ENCODE results near the gene CLK4. TPM values are rescaled to one million over a fixed set of nuclear protein-coding genes. Genes with fewer than 3 reads are reported as not detected.

The CLK4 gene
- total RNA-seq (37.8 TPM), polyA plus RNA-seq (ENCODE audit: insufficient read depth, low read depth, low replicate concordance) (15.4 TPM)
- long read RNA-seq, donor 1, partial matches to known transcripts, result 0 of 6 reads
- long read RNA-seq, donor 1, other reads (novel, unspliced or antisense), result 0 of 6 reads
- long read RNA-seq, donor 2, partial matches to known transcripts, result 0 of 5 reads
- long read RNA-seq, donor 2, other reads (novel, unspliced or antisense), result 0 of 5 reads
- long read RNA-seq, donor 3, transcript CLK4-208 (2 exons, 1,690 nt), result major isoform, 5 of 23 reads
- long read RNA-seq, donor 3, partial matches to known transcripts, result 6 of 23 reads
- long read RNA-seq, donor 3, other reads (novel, unspliced or antisense), result 7 of 23 reads
- long read RNA-seq, donor 4, partial matches to known transcripts, result 0 of 5 reads
- long read RNA-seq, donor 4, other reads (novel, unspliced or antisense), result 0 of 5 reads
- long read RNA-seq, donor 5, partial matches to known transcripts, result 0 of 1 reads
- long read RNA-seq, donor 5, other reads (novel, unspliced or antisense), result 0 of 1 reads
- long read RNA-seq, donor 6, partial matches to known transcripts, result 0 of 8 reads
- long read RNA-seq, donor 6, other reads (novel, unspliced or antisense), result 0 of 8 reads
- long read RNA-seq, donor 7, transcript CLK4-208 (2 exons, 1,690 nt), result major isoform, 6 of 25 reads
- long read RNA-seq, donor 7, partial matches to known transcripts, result 7 of 25 reads
- long read RNA-seq, donor 7, other reads (novel, unspliced or antisense), result 9 of 25 reads
- long read RNA-seq, donor 8, partial matches to known transcripts, result 6 of 12 reads
- long read RNA-seq, donor 8, other reads (novel, unspliced or antisense), result 0 of 12 reads
- long read RNA-seq, donor 9, partial matches to known transcripts, result 0 of 1 reads
- long read RNA-seq, donor 9, other reads (novel, unspliced or antisense), result 0 of 1 reads
- long read RNA-seq, donor 10, partial matches to known transcripts, result 0 of 5 reads
- long read RNA-seq, donor 10, other reads (novel, unspliced or antisense), result 0 of 5 reads

DNA sequence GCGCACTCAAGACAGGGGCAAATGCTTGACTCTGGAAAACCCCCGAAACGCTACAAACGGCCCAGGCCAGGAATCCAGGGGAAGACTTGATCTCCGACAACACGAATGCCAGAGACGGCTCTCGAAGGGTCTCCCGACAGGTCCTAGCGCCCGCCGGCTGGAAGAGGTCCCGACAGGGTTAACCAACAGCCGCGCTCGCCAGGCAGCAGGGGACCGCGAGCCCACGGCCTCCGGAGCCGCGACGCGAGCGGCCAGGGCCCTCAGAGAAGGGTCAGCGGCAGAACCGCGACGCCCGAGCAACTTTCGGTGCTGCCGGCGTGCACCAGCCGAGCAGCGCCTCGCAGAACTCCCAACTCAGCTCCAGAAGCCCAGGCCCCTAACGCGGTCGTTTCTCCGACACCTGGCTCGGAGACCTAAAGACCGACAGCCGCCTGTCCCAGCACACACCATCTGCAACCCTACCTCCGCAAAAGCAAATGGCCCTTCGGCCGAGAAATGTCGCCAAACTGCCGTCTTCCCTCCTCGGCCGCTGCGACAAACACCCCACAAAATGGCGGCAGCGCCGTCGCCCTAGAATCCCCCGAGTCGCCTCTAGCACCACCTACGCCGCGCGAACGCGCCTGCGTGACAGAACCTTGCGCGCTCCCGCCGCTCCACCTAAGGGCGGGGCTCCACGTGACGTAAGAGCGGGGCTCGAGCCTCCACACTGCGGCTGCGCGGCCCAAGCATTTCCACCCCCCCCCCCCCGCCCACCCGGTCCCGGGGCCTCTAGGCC lies at the start of gene CLK4:
TSS of gene CLK4 (minus strand) at position 567 of the 775 bp plus-strand sequence. CDS start 3,634 bp downstream, outside the sequence.
- peaks cover 4 to 15% (median 13%) of the 10 kb centered on the region in 3 donors for H3K4me1 ChIP-seq (ENCODE audit: control insufficient read depth in 2 of 3, insufficient read depth in 2 of 3, low read depth in 1 of 3, low read length in 3 of 3)
- DNase-seq (peak; percentile 95 to 99 (median 98)), FAIRE-seq (no peak)
- H3K9me3 ChIP-seq (ENCODE audit: control insufficient read depth in 2 of 3, insufficient read depth in 1 of 3, low read length in 3 of 3), result no peaks in the 10 kb centered on the region
- H3K27ac ChIP-seq (ENCODE audit: low read depth in 2 of 2, low read length in 2 of 2), result peak within 1 kb of the TSS; percentile 95 to 97
- H3K27me3 ChIP-seq (ENCODE audit: control insufficient read depth, insufficient read depth, low read length), result no peaks in the 10 kb centered on the region
- H3K4me3 ChIP-seq (ENCODE audit: low read length in 3 of 3), result peak within 1 kb of the TSS; percentile 86 to 97 (median 96)
- H3K36me3 ChIP-seq (ENCODE audit: control insufficient read depth in 2 of 3, insufficient read depth in 3 of 3, low read length in 3 of 3), result peaks cover 0 to 11% (median 10%) of the 10 kb centered on the region in 3 donors
- no peak for TF ChIP-seq CTCF (IDR thresholded peaks at IDR 0.05; ENCODE audit: borderline replicate concordance, extremely low read depth, insufficient read depth)
- intact Hi-C loops (cut with DNase I), result no loop called here
- H3K9ac ChIP-seq (ENCODE audit: low read length in 3 of 3), result peak within 1 kb of the TSS; percentile 89 to 98 (median 96)

DNA sequence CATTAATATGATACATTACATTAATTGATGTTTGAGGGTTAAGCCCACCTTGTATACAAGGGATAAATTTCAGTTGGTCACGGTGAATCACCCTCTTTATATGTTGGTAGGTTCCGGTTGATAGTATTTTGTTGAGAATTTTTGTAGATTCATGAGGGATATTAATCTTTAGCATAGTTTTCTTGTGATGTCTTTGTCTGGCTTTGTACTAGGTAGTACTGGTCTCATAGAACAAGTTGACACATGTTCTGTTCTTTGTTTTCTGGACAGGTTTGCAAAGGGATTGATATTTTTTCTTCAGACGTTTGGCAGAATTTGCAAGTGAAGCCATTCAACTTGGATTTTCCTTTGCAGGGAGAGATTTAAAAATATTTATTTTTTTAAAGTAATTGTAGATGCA lies 49.1 kb upstream of the CLK4 start:
- intact Hi-C loops (cut with DNase I), result no loop called here
- Histone ChIP-seq H3K27me3 (ENCODE audit: control insufficient read depth, insufficient read depth, low read length) (no peaks in the 10 kb centered on the region), H3K4me1 (ENCODE audit: control insufficient read depth in 2 of 3, insufficient read depth in 2 of 3, low read depth in 1 of 3, low read length in 3 of 3) (no peaks in the 10 kb centered on the region), H3K36me3 (ENCODE audit: control insufficient read depth in 2 of 3, insufficient read depth in 3 of 3, low read length in 3 of 3) (no peaks in the 10 kb centered on the region), H3K9ac (ENCODE audit: low read length in 3 of 3) (no peak overlapping the region), H3K27ac (ENCODE audit: low read depth in 2 of 2, low read length in 2 of 2) (no peak overlapping the region), H3K9me3 (ENCODE audit: control insufficient read depth in 2 of 3, insufficient read depth in 1 of 3, low read length in 3 of 3) (no peaks in the 10 kb centered on the region), H3K4me3 (ENCODE audit: low read length in 3 of 3) (no peak overlapping the region)
- DNase-seq, result no peak
- no peak for FAIRE-seq
- no peak for TF ChIP-seq CTCF (IDR thresholded peaks at IDR 0.05; ENCODE audit: borderline replicate concordance, extremely low read depth, insufficient read depth)

- intact Hi-C loops (cut with DNase I), result no loop called here
- no peak for TF ChIP-seq CTCF (IDR thresholded peaks at IDR 0.05; ENCODE audit: borderline replicate concordance, extremely low read depth, insufficient read depth)
- Histone ChIP-seq H3K27me3 (ENCODE audit: control insufficient read depth, insufficient read depth, low read length) (no peaks in the 10 kb centered on the region), H3K9me3 (ENCODE audit: control insufficient read depth in 2 of 3, insufficient read depth in 1 of 3, low read length in 3 of 3) (no peaks in the 10 kb centered on the region), H3K36me3 (ENCODE audit: control insufficient read depth in 2 of 3, insufficient read depth in 3 of 3, low read length in 3 of 3) (no peaks in the 10 kb centered on the region), H3K27ac (ENCODE audit: low read depth in 2 of 2, low read length in 2 of 2) (no peak overlapping the region), H3K4me1 (ENCODE audit: control insufficient read depth in 2 of 3, insufficient read depth in 2 of 3, low read depth in 1 of 3, low read length in 3 of 3) (no peaks in the 10 kb centered on the region), H3K9ac (ENCODE audit: low read length in 3 of 3) (no peak overlapping the region), H3K4me3 (ENCODE audit: low read length in 3 of 3) (no peak overlapping the region)
- FAIRE-seq, result no peak
- no peak for DNase-seq
These were observed 47.5 kb upstream of the CLK4 start for GRCh38 chr5:178674334-178674733.

All from kidney (tissue), 22 donors.